Measurements from ENCODE around the gene LHCGR. TPM values are rescaled to one million over a fixed set of nuclear protein-coding genes. Genes with fewer than 3 reads are reported as not detected.

LHCGR gene
- polyA plus RNA-seq, 1 of the 3 experiments (the other 2 are of a cell fraction): not detected

DNA sequence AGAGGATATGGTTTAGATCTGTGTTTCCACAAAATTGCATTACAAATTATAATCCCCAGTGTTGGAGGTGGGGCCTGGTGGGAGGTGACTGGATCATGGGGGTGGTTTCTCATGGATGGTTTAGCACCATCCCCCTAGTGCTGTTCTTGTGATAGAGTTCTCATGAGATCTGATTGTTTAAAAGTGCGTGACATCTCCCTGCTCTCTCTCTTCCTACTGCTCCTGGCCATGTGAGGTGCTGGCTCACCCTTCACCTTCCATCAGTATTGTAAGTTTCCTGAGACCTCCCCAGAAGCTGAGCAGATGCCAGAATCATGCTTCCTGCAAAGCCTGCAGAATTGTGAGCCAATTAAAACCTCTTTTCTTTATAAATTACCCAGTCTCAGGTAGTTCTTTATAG, 33.1 kb downstream of the LHCGR start:
- H3K27ac ChIP-seq (ENCODE audit: low read depth in 2 of 2, low read length in 1 of 2): no peak overlapping the region

More for the DNA sequence above, 33.1 kb downstream of the LHCGR start:
- H3K79me2 ChIP-seq (ENCODE audit: insufficient read depth): no peaks in the 10 kb centered on the region
- no peak overlapping the region for H3K9ac ChIP-seq
- no peak for DNase-seq
- no peaks in the 10 kb centered on the region for H4K20me1 ChIP-seq (ENCODE audit: insufficient read depth)
- ChIA-PET CTCF (interaction anchor here (1.1 kb wide), 1 partner anchor 197 kb away, joined by 3 read pairs; no protein-coding TSS in a partner anchor), POLR2A (no interaction called here)
- H3F3A ChIP-seq (replicated peaks; ENCODE audit: insufficient read depth): no peaks in the 10 kb centered on the region
- H3K27me3 ChIP-seq (ENCODE audit: insufficient read depth): no peaks in the 10 kb centered on the region
- TF ChIP-seq POLR2AphosphoS5 (IDR thresholded peaks at IDR 0.05; ENCODE audit: low read depth, low read length): no peak
- TF ChIP-seq NFIC (IDR thresholded peaks at IDR 0.05; ENCODE audit: borderline replicate concordance): no peak
- no peak for TF ChIP-seq NRF1 (IDR thresholded peaks at IDR 0.05; ENCODE audit: low read depth, low read length)
- no peak for TF ChIP-seq GATA2 (CRISPR knock-in tag; IDR thresholded peaks at IDR 0.05)
- TF ChIP-seq RFX5 (IDR thresholded peaks at IDR 0.05; ENCODE audit: low read length): no peak
- TF ChIP-seq, protein P1, sequence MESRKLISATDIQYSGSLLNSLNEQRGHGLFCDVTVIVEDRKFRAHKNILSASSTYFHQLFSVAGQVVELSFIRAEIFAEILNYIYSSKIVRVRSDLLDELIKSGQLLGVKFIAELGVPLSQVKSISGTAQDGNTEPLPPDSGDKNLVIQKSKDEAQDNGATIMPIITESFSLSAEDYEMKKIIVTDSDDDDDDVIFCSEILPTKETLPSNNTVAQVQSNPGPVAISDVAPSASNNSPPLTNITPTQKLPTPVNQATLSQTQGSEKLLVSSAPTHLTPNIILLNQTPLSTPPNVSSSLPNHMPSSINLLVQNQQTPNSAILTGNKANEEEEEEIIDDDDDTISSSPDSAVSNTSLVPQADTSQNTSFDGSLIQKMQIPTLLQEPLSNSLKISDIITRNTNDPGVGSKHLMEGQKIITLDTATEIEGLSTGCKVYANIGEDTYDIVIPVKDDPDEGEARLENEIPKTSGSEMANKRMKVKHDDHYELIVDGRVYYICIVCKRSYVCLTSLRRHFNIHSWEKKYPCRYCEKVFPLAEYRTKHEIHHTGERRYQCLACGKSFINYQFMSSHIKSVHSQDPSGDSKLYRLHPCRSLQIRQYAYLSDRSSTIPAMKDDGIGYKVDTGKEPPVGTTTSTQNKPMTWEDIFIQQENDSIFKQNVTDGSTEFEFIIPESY (IDR thresholded peaks at IDR 0.05; ENCODE audit: borderline replicate concordance, low read depth): no peak
- no peak for TF ChIP-seq SIN3A (IDR thresholded peaks at IDR 0.05; ENCODE audit: borderline replicate concordance, low read depth, low read length)
- TF ChIP-seq EZH2phosphoT487 (IDR thresholded peaks at IDR 0.05; ENCODE audit: borderline replicate concordance, low read depth): no peak
- TF ChIP-seq, protein P2, sequence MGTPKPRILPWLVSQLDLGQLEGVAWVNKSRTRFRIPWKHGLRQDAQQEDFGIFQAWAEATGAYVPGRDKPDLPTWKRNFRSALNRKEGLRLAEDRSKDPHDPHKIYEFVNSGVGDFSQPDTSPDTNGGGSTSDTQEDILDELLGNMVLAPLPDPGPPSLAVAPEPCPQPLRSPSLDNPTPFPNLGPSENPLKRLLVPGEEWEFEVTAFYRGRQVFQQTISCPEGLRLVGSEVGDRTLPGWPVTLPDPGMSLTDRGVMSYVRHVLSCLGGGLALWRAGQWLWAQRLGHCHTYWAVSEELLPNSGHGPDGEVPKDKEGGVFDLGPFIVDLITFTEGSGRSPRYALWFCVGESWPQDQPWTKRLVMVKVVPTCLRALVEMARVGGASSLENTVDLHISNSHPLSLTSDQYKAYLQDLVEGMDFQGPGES (IDR thresholded peaks at IDR 0.05; ENCODE audit: low read depth, low read length): no peak
- TF ChIP-seq, protein P3, sequence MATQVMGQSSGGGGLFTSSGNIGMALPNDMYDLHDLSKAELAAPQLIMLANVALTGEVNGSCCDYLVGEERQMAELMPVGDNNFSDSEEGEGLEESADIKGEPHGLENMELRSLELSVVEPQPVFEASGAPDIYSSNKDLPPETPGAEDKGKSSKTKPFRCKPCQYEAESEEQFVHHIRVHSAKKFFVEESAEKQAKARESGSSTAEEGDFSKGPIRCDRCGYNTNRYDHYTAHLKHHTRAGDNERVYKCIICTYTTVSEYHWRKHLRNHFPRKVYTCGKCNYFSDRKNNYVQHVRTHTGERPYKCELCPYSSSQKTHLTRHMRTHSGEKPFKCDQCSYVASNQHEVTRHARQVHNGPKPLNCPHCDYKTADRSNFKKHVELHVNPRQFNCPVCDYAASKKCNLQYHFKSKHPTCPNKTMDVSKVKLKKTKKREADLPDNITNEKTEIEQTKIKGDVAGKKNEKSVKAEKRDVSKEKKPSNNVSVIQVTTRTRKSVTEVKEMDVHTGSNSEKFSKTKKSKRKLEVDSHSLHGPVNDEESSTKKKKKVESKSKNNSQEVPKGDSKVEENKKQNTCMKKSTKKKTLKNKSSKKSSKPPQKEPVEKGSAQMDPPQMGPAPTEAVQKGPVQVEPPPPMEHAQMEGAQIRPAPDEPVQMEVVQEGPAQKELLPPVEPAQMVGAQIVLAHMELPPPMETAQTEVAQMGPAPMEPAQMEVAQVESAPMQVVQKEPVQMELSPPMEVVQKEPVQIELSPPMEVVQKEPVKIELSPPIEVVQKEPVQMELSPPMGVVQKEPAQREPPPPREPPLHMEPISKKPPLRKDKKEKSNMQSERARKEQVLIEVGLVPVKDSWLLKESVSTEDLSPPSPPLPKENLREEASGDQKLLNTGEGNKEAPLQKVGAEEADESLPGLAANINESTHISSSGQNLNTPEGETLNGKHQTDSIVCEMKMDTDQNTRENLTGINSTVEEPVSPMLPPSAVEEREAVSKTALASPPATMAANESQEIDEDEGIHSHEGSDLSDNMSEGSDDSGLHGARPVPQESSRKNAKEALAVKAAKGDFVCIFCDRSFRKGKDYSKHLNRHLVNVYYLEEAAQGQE (IDR thresholded peaks at IDR 0.05; ENCODE audit: low read depth, low read length): no peak
- TF ChIP-seq RXRA (IDR thresholded peaks at IDR 0.05; ENCODE audit: borderline replicate concordance, low read depth): no peak
- TF ChIP-seq, protein P4, sequence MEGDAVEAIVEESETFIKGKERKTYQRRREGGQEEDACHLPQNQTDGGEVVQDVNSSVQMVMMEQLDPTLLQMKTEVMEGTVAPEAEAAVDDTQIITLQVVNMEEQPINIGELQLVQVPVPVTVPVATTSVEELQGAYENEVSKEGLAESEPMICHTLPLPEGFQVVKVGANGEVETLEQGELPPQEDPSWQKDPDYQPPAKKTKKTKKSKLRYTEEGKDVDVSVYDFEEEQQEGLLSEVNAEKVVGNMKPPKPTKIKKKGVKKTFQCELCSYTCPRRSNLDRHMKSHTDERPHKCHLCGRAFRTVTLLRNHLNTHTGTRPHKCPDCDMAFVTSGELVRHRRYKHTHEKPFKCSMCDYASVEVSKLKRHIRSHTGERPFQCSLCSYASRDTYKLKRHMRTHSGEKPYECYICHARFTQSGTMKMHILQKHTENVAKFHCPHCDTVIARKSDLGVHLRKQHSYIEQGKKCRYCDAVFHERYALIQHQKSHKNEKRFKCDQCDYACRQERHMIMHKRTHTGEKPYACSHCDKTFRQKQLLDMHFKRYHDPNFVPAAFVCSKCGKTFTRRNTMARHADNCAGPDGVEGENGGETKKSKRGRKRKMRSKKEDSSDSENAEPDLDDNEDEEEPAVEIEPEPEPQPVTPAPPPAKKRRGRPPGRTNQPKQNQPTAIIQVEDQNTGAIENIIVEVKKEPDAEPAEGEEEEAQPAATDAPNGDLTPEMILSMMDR (IDR thresholded peaks at IDR 0.05): no peak
- TF ChIP-seq TCF12 (IDR thresholded peaks at IDR 0.05): no peak
- TF ChIP-seq MEF2A (IDR thresholded peaks at IDR 0.05; ENCODE audit: borderline replicate concordance, low read depth): no peak
- no peak for TF ChIP-seq GABPA (IDR thresholded peaks at IDR 0.05; ENCODE audit: low read depth)
- TF ChIP-seq FOXJ3 (CRISPR knock-in tag; IDR thresholded peaks at IDR 0.05): no peak
- TF ChIP-seq RAD21 (IDR thresholded peaks at IDR 0.05; ENCODE audit: low read length): no peak
- TF ChIP-seq, protein P5, sequence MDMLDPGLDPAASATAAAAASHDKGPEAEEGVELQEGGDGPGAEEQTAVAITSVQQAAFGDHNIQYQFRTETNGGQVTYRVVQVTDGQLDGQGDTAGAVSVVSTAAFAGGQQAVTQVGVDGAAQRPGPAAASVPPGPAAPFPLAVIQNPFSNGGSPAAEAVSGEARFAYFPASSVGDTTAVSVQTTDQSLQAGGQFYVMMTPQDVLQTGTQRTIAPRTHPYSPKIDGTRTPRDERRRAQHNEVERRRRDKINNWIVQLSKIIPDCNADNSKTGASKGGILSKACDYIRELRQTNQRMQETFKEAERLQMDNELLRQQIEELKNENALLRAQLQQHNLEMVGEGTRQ (IDR thresholded peaks at IDR 0.05; ENCODE audit: borderline replicate concordance, low read depth, low read length): no peak
- TF ChIP-seq, protein P6, sequence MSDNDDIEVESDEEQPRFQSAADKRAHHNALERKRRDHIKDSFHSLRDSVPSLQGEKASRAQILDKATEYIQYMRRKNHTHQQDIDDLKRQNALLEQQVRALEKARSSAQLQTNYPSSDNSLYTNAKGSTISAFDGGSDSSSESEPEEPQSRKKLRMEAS (IDR thresholded peaks at IDR 0.05; ENCODE audit: low read depth): no peak
- no peak for TF ChIP-seq YY1 (IDR thresholded peaks at IDR 0.05; ENCODE audit: low read depth)
- H3K4me3 ChIP-seq (ENCODE audit: low read depth in 2 of 2, low read length in 1 of 2): no peak overlapping the region
- H3K4me2 ChIP-seq: no peak overlapping the region
- no peaks in the 10 kb centered on the region for H3K9me3 ChIP-seq
- no peaks in the 10 kb centered on the region for H3K36me3 ChIP-seq (replicated peaks in 1 of 2; ENCODE audit: control insufficient read depth in 1 of 2, insufficient read depth in 2 of 2, low read length in 1 of 2)
- H3K9me2 ChIP-seq: no peaks in the 10 kb centered on the region
- WGBS (ENCODE audit: low lambda C conversion rate): 63% methylated on average over 1 of the region's 1 CpG
- no peak overlapping the region for H2AFZ ChIP-seq (ENCODE audit: low read depth)
- H3K4me1 ChIP-seq (ENCODE audit: control insufficient read depth in 1 of 2, insufficient read depth in 2 of 2, low read depth in 1 of 2, low read length in 1 of 2): no peaks in the 10 kb centered on the region; a peak in 1 of 4 replicates
